Measurements from ENCODE around the gene RBP5. TPM values are rescaled to one million over a fixed set of nuclear protein-coding genes. Genes with fewer than 3 reads are reported as not detected.

RBP5 gene
- total RNA-seq, 1 experiment from 2014 or later: 2.7 TPM

DNA sequence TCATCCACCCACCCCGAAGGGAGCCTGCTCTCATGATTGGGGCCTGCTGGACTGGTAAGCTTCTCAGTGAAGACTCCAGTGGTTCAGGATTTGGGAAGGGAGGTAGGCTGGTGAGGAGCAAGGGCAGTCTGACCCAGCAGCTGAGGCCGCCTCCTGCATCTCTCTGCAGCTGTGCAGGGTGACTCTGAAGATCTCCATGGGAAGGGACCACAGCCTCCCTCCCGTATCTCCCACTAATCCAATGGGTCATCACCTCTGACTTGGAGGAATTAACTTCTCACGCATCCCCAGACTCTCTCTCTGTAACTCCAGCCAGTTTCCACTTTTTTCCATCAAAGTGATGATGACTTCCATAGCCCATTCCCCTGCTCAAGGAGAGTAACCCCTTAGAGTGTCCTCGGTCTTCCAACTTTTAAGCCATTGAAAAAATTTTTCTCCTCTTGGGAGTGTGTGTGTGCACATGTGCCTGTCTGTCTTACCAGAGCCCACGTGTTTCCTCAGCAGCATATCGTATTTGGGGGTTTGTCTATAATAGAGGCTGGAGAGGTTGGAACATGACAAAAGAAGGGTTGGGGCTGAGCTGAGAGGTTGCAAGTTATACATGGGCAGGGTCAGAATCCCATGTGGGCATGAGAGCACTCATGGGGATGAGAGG lies 12.8 kb upstream of the RBP5 start:
- Histone ChIP-seq H3K14ac (ENCODE audit: insufficient read depth, low read length) (no peak overlapping the region), H2BK12ac (ENCODE audit: insufficient read length, low read depth, low read length) (no peak overlapping the region), H2BK120ac (ENCODE audit: low read depth, low read length, poor library complexity, severe bottlenecking) (no peak overlapping the region), H4K8ac (replicated peaks; ENCODE audit: insufficient read length, low read depth, low read length) (no peak overlapping the region), H2AK5ac (ENCODE audit: insufficient read length, low read length) (no peak overlapping the region), H3K27ac (ENCODE audit: insufficient read length, low read depth, low read length) (no peak overlapping the region), H3K4me2 (ENCODE audit: insufficient read depth, insufficient read length, low read length) (no peak overlapping the region), H3K9ac (ENCODE audit: extremely low read depth, insufficient read length, low read length) (no peak overlapping the region), H3K4ac (ENCODE audit: low read depth, low read length) (no peak overlapping the region), H3K23ac (ENCODE audit: insufficient read length, low read depth, low read length) (no peak overlapping the region), H4K91ac (ENCODE audit: insufficient read length, low read depth, low read length) (no peak overlapping the region), H2AFZ (ENCODE audit: low read length) (no peak overlapping the region), H3K56ac (ENCODE audit: insufficient read length, low read depth, low read length) (no peak overlapping the region), H4K20me1 (ENCODE audit: control insufficient read depth, insufficient read depth, insufficient read length) (no peaks in the 10 kb centered on the region), H4K5ac (ENCODE audit: insufficient read length, low read depth, low read length) (no peak overlapping the region), H3K18ac (ENCODE audit: insufficient read length, low read depth, low read length) (no peak overlapping the region), H3K27me3 (ENCODE audit: insufficient read depth, low read length) (no peaks in the 10 kb centered on the region), H3K79me1 (ENCODE audit: insufficient read depth, low read depth, low read length, poor library complexity, severe bottlenecking) (no peaks in the 10 kb centered on the region), H2BK5ac (ENCODE audit: insufficient read length, low read length) (no peak overlapping the region), H3K23me2 (ENCODE audit: insufficient read length, low read depth, low read length, poor library complexity, severe bottlenecking) (no peaks in the 10 kb centered on the region), H3K9me3 (ENCODE audit: control insufficient read depth, low read depth, low read length) (no peaks in the 10 kb centered on the region), H3K79me2 (ENCODE audit: insufficient read depth, low read length) (no peaks in the 10 kb centered on the region), H2BK20ac (ENCODE audit: low read depth, low read length, poor library complexity, severe bottlenecking) (no peak overlapping the region), H3K4me1 (ENCODE audit: insufficient read depth, low read length) (no peaks in the 10 kb centered on the region), H3T11ph (ENCODE audit: low read length) (no peak overlapping the region), H2BK15ac (ENCODE audit: low read depth, low read length) (no peak overlapping the region)
- H3K27ac Mint-ChIP-seq: peak overlapping the region in 1 of 3 experiments; percentile 85; a peak in 1 of 7 replicates
- H3K4me3 Mint-ChIP-seq: no peak overlapping the region
- H3K27me3 Mint-ChIP-seq (ENCODE audit: low read depth): no peaks in the 10 kb centered on the region
- no peaks in the 10 kb centered on the region for H3K9me3 Mint-ChIP-seq
- H3K36me3 Mint-ChIP-seq (ENCODE audit: insufficient read depth in 1 of 3, low read depth in 3 of 3): peaks cover 7 to 49% (median 25%) of the 10 kb centered on the region in 3 experiments; a peak in 6 of 7 replicates
- no CpG with 5 or more reads among the region's 7 CpGs for WGBS (ENCODE audit: extremely low coverage, insufficient read length, low lambda C conversion rate)
- TF ChIP-seq, protein P1, sequence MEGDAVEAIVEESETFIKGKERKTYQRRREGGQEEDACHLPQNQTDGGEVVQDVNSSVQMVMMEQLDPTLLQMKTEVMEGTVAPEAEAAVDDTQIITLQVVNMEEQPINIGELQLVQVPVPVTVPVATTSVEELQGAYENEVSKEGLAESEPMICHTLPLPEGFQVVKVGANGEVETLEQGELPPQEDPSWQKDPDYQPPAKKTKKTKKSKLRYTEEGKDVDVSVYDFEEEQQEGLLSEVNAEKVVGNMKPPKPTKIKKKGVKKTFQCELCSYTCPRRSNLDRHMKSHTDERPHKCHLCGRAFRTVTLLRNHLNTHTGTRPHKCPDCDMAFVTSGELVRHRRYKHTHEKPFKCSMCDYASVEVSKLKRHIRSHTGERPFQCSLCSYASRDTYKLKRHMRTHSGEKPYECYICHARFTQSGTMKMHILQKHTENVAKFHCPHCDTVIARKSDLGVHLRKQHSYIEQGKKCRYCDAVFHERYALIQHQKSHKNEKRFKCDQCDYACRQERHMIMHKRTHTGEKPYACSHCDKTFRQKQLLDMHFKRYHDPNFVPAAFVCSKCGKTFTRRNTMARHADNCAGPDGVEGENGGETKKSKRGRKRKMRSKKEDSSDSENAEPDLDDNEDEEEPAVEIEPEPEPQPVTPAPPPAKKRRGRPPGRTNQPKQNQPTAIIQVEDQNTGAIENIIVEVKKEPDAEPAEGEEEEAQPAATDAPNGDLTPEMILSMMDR (conservative IDR thresholded peaks at IDR 0.05): no peak
- DNase-seq: no peak
- H3K4me1 Mint-ChIP-seq: no peaks in the 10 kb centered on the region
